Myocyte (in vitro differentiated cells): Measurements from ENCODE around the gene GSK3B. TPM values are rescaled to one million over a fixed set of nuclear protein-coding genes. Genes with fewer than 3 reads are reported as not detected.
A peak's percentile ranks its signal among the peaks of the same experiment; 100 is the strongest.
"Not testable (repeated sequence)": the region's sequence is repeated elsewhere in the genome, so short reads cannot be mapped to it uniquely, and the experiment has no call there.

ENCODE experiments used
- DNase-seq: peaks from one replicate; pipeline ENCODE4 v3.0.0-alpha.2; 2012; ENCODE audit warnings: low read depth
- total RNA-seq: library from RNA; depleted of rRNA; stranded (reverse); fragments of >200 nt; gene quantifications from 2 replicates; pipeline ENCODE4 v1.2.3, GENCODE V29; 2014

The GSK3B gene
- total RNA-seq, 1 donor from 2014 or later = 68.4 TPM

- not testable (repeated sequence) for DNase-seq
These were observed 205.6 kb downstream of the GSK3B start for GRCh38 chr3:119888681-119889080.

- peak; percentile 18 for DNase-seq
These were observed 208.3 kb downstream of the GSK3B start for GRCh38 chr3:119885746-119886530.

GRCh38 chr3:119884161-119884557, 210.1 kb downstream of the GSK3B start:
- no peak for DNase-seq

- no peak for DNase-seq
These were observed 210.6 kb downstream of the GSK3B start for GRCh38 chr3:119883461-119884160.

GRCh38 chr3:119880966-119881365, 213.3 kb downstream of the GSK3B start:
- DNase-seq = no peak

- no peak for DNase-seq
These were observed 220.6 kb downstream of the GSK3B start for GRCh38 chr3:119873646-119874045.

- DNase-seq = no peak
These were observed 221.5 kb downstream of the GSK3B start for GRCh38 chr3:119872773-119873172.

GRCh38 chr3:119871571-119871970, 222.7 kb downstream of the GSK3B start:
- DNase-seq = no peak

GRCh38 chr3:119870512-119870911, 223.7 kb downstream of the GSK3B start:
- DNase-seq = no peak

GRCh38 chr3:119864476-119864875, 229.8 kb downstream of the GSK3B start:
- DNase-seq = no peak

- no peak for DNase-seq
These were observed 231.6 kb downstream of the GSK3B start for GRCh38 chr3:119862616-119863015.

GRCh38 chr3:119861681-119862080, 232.6 kb downstream of the GSK3B start:
- no peak for DNase-seq

- DNase-seq = no peak
These were observed 234.5 kb downstream of the GSK3B start for GRCh38 chr3:119859728-119860127.

- no peak for DNase-seq
These were observed 235.3 kb downstream of the GSK3B start for GRCh38 chr3:119858957-119859356.

- no peak for DNase-seq
These were observed 237.6 kb downstream of the GSK3B start for GRCh38 chr3:119856695-119857094.

GRCh38 chr3:119849126-119849525, 245.1 kb downstream of the GSK3B start:
- DNase-seq = peak; percentile 36

GRCh38 chr3:119841808-119842471, 252.3 kb downstream of the GSK3B start:
- DNase-seq = peak; percentile 26

GRCh38 chr3:119835556-119835955, 258.7 kb downstream of the GSK3B start:
- no peak for DNase-seq

- no peak for DNase-seq
These were observed 259.4 kb downstream of the GSK3B start for GRCh38 chr3:119834754-119835370.

GRCh38 chr3:119831941-119832371, 262.3 kb downstream of the GSK3B start:
- peak; percentile 77 for DNase-seq

GRCh38 chr3:119831022-119831421, 263.2 kb downstream of the GSK3B start:
- no peak for DNase-seq

- no peak for DNase-seq
These were observed 264.8 kb downstream of the GSK3B start for GRCh38 chr3:119829420-119829819.
